T-helper 1 cell treated with Interleukin-12 subunit alpha and Interleukin-12 subunit beta and Interleukin-4 antibody, amounts not matched to agents 30 ng/mL and 1 ng/mL, for 36 hours (primary cell): Measurements from ENCODE around the gene DDX50. TPM values are rescaled to one million over a fixed set of nuclear protein-coding genes. Genes with fewer than 3 reads are reported as not detected.
"Not testable (repeated sequence)": the region's sequence is repeated elsewhere in the genome, so short reads cannot be mapped to it uniquely, and the experiment has no call there.

Experiments
- intact Hi-C: fragments of 100-400 bp; cut with micrococcal nuclease; formaldehyde crosslinking; loops from one replicate; pipeline ENCODE4 v1.15.1; 2024
- total RNA-seq: library from RNA; stranded (reverse); gene quantifications from 2 replicates; pipeline ENCODE4 v1.2.3, GENCODE V29; 2022

Gene DDX50
- total RNA-seq, 1 donor from 2014 or later, result 41.5 TPM

DNA sequence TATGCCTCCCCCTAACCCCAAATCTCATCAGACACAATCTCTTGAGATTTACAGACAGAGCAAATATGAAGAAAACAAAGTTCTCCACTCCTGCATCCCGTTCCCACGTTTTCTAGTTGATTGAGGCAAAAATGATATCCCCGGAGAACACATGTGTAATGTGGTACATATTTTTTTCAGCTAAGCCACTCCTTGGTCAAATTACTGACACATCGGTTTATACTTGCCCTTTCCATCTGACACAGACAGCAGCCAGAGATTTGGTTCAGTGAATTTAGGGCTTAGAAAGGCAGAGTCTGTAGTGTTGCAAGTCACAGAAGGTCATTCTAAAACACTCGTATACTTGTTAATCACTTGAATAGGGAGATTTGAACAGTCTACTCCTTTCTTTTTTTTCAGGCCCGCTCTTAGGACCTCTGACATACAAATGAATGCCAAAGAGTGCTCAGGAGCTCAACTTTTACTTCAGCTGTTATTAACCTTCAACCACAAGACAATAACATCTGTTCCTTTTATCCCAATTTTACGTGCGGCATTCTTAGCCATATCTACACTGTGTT is 1.8 kb upstream of the DDX50 start:
- intact Hi-C loops, result loop anchor here (5.0 kb wide), 1 partner anchor 427 kb away; the partner anchor contains the start of gene DNA2

DNA sequence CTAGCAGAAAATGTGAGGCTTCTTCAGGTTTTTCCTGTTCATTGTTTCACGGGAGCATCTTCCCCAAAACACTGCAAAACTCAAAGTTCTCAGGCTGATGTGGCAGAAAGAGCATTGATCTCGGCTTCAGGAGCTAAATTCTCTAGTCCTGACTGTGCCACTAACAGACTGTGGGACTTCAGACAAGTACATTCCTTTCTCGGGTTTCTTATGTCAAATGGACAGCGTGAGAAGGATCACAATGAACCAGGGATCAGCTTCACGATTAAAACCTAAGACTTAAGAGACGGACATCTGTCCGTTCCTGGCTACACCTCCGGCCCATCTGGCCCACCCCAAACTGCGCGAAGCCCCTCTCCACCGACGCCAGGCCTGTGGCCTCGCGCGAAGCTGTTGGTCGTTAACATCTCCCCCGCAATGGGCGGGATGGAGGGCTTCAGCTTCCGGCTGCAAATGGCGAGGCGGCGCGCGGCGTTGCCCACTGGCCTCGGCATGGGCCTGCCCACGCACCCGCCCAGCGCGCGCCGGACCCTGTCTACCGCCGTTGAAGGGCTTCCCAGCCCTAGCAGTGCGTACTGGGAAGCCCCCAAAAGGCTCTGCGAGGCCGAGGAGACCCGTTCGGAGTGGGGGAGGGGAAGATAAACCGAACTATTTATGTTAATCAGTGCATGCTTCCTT is 549 bp upstream of the DDX50 start:
- intact Hi-C loops, result loop anchor here (1.0 to 10.0 kb wide), 18 partner anchors 56 to 1504 kb away; partner anchors contain the start of genes CCAR1, DDX21, EIF4EBP2 and HERC4

DNA sequence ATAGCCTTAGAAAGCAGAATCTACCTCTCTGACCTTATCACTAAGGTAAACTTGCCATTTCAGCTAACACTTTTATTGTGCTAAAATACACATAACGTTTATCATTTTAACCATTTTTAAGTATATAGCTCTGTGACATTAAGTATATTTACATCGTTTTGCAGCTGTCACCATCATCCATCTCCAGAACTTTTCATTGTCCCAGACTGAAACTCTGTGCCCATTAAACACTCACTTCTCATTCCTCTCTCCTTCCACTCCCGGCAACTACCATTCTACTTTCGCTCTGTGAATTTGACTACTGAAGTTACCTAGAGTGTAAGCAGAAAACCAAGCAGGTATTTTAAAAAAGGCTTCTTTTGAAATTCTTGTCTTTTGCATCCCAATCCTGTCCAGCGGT is 1.3 kb downstream of the DDX50 start:
- intact Hi-C loops, result loop anchor here (10.0 kb wide), 1 partner anchor 1118 kb away; no protein-coding TSS in a partner anchor

DNA sequence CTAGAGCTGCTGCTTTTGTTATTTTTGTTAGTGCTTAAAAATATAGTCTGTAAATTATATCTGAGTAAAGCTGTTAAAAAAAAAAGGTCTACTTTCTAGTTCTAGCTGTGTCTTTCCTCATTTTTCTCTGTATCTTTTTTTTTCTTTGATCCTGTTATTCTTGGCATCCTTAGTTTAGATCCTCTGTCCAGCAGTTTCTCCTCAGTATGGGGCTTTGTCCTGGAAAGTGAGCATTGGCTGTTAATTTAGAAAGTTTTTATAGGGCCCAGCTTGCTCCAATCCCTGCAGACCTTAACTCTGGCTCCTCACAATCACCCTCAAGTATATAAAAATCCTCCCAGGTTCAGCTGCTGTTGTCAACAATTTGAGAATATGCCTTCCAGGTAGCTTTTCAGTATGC is 23.5 kb downstream of the DDX50 start:
- intact Hi-C loops, result no loop called here

DNA sequence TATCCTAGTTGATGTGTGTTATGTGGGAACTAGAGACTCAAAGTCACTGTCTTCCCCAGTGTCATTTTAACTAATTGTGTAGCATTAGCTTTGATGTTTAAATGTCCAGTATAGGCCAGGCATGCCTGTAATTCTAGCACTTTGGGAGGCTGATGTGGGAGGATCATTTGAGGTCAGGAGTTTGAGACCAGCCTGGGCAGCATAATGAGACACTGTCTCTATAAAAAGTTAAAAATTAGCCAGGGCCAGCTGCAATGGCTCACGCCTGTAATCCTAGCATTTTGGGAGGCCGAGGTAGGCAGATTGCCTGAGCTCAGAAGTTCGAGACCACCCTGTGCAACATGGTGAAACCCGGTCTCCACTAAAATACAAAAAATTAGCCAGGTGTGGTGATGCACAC is 24.4 kb downstream of the DDX50 start:
- intact Hi-C loops, result no loop called here

DNA sequence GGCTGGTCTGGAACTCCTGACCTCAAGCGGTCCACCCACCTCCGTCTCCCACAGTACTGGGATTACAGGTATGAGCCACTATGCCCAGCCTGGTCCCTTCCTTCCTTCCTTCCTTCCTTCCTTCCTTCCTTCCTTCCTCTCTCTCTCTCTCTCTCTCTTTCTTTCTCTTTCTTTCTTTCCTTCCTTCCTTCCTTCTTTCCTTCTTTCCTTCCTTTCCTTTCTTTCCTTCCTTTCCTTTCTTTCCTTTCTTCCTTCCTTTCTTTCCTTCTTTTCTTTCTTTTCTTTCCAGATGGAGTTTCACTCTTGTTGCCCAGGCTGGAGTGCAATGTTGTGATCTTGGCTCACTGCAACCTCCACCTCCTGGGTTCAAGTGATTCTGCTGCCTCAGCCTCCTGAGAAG is 28.0 kb downstream of the DDX50 start:
- intact Hi-C loops, result not testable (repeated sequence)

DNA sequence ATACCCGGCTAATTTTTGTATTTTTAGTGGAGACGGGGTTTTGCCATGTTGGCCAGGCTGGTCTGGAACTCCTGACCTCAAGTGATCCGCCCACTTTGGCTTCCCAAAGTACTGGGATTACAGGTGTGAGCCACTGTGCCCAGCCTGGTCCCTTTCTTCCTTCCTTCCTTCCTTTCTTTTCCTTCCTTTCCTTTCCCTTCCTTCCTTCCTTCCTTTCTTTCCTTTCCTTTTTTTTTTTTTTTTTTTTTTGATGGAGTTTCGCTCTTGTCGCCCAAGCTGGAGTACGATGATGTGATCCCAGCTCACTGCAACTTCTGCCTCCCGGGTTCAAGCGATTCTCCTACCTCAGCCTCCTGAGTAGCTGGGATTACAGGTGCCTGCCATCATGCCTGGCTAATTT is 28.8 kb downstream of the DDX50 start:
- intact Hi-C loops, result not testable (repeated sequence)

DNA sequence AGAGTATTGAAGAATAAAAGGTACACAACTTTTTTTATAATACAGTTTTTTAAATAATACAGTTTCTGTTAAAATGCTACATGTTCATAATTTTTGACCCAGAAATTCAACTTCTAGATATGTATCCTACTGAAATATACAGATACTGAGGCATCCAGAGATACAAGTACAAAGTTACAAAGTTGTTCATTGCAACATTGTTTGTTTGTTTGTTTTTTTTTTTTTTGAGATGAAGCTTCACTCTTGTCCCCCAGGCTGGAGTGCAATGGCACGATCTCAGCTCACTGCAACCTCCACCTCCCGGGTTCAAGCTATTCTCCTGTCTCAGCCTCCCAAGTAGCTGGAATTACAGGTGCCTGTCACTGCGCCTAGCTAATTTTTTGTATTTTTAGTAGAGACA is 31.7 kb downstream of the DDX50 start:
- intact Hi-C loops, result not testable (repeated sequence)

DNA sequence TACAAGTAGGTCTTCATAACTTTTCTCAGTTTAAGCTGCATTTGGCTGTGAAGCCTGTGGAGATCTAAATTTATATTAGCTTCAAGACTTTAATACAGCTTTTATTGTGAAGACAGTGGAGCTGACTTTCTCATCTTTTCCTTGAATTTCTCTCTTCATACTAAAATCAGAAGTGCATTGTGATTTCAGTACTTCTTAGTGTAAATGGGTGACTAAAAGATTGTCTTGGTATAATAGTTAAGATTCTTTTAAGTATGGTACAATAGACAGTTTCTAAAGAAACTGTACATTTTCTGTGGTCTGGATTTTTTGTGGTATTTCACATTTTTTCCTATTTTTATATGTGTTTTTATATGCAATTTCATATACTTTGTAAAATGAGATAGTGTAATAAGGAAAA is 33.9 kb downstream of the DDX50 start:
- intact Hi-C loops, result no loop called here

DNA sequence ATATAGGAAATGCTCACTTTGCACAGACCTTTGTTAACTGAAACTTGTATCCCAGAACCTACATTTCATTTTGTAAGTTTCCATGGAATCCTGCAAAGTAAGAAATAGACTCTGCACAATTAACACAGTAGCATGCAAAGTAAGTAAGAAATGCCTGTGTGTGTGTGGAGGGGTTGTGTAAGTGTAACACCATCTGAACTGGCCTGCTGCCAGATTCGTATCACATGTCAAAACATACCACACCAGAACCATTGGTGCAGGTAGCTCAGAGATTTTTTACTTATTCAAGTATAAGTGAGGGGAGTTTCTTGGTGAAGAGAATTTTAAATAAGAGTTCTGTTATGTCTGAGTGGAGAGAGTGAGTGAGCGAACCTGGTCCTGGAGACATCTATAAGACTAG is 37.0 kb downstream of the DDX50 start:
- intact Hi-C loops, result no loop called here

DNA sequence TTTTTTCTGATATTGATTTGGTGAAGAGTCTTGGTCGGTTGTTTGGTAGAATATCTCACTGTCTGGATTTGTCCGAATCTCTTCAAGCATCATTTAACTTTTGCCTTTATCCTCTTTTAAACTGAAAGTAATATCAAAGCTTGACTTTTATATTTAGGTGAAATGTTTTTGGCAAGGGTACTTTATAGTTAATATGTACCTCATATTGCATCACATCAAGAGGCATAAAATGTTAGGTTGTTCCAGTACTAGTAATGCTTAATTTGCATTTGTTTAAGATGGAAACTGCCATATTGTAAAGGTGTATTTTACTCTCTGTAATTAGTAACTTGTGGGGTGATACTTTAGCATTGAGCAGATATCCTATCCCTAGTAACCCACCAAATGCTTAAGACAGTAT is 37.8 kb downstream of the DDX50 start:
- intact Hi-C loops, result no loop called here

DNA sequence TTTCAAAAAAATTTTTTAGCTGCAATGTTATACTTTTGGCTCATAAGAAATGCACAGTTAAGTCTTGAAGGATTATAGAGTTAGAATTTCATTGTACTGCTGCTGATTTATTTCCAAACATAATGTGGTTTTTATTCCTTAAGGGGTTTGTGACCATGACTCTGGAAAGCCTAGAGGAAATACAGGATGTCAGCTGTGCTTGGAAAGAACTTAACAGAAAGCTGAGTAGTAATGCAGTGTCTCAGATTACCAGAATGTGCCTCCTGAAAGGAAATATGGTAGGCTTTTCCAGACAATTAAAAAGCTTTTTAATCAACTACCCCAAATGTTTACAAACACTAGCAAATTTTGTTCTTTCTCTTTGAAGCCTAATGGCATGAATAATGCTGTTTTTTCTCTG is 39.8 kb downstream of the DDX50 start:
- intact Hi-C loops, result not testable (repeated sequence)

DNA sequence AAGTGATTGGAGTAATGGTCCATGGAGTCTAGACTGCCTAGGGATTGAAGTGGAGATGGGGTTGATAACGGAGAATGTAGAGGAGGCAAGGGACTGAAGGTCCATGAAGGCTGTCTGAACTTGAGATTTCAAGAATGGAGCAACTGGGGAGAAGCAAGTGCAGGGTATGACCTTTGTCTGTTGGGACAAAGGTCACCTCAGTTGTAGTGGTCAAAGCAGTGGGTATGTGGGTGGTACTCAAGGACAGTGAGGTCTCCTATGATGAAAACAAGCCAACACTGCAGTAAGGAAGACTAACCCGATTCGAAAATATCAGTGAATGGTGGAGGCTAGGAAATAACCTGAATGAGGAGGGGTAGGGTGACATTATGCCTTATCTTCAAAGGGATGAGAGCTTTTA is 49.5 kb downstream of the DDX50 start:
- intact Hi-C loops, result no loop called here

DNA sequence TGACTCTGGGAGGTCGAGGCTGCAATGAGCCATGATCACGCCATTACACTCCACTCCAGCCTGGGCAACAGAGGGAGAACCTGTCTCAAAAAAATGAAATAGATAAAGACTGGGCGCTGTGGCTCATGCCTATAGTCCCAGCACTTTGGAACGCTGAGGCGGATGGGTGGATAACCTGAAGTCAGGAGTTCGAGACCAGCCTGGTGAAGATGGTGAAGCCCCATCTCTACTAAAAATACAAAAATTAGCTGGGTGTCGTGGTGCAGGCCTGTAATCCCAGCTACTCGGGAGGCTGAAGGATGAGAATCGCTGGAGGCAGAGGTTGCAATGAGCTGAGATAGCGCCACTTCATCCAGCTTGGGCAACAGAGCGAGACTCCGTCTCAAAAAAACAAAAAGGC is 53.8 kb downstream of the DDX50 start:
- intact Hi-C loops, result loop anchor here (1.0 to 5.0 kb wide), 5 partner anchors 168 to 483 kb away; partner anchors contain the start of genes DNA2 and SLC25A16

DNA sequence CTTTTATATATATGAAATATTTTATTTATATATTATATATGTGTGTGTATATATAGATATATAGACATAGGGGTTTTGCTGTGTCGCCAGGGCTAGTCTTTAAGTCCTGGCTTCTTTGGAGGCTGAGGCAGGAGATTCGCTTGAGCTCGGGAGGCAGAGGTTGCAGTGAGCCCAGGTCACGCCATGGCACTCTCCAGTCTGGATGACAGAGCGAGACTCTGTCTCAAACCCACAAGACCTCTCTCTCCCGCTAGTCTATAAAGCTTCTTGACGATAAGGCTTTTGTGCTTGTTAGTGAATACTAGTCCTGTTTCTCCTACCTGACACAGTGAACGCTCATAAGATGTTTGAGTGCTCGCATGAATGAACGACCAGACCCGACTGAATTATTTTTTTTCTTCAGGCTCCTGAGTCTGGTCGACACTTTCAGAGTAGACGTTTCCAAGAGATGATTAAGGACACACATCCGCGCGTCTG is 54.3 kb downstream of the DDX50 start:
- intact Hi-C loops, result loop anchor here (1.0 to 5.0 kb wide), 5 partner anchors 168 to 483 kb away; partner anchors contain the start of genes DNA2 and SLC25A16

DNA sequence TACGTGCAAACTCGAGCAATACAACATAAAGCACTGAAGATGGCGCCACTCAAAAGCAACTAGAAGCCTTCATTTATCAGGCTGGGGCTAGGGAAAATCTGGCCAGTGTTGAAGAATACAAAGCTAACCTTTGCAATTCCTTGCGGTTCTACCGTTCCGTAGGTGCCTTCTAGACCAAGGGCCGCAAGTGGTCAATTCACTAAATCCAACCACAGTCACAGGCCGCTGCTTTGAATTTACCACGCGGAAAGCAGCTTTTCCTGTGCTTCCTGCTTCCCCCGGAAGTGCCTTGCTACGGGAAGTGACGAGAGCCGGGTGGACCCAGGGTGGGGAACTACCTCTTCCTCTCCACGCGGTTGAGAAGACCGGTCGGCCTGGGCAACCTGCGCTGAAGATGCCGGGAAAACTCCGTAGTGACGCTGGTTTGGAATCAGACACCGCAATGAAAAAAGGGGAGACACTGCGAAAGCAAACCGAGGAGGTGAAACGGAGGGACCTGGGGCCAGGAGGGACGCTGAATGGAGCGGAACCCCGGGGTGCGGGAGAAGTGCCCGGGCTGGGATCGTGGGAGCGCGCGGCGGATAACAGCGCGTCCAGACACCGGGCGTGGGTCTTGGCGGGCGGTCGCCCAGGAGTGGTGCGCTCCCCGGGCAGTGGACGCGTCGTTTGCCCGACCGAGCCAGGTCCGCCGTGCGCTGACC is 54.9 kb downstream of the DDX50 start, which contains the start of gene DDX21:
Gene DDX21 (plus strand): TSS at position 339 of the 701 bp plus-strand sequence. CDS start 56 bp downstream, at position 395.
- intact Hi-C loops, result loop anchor here (1.0 to 5.0 kb wide), 10 partner anchors 32 to 625 kb away; partner anchors contain the start of genes DDX50, DNA2, KIFBP and SLC25A16

DNA sequence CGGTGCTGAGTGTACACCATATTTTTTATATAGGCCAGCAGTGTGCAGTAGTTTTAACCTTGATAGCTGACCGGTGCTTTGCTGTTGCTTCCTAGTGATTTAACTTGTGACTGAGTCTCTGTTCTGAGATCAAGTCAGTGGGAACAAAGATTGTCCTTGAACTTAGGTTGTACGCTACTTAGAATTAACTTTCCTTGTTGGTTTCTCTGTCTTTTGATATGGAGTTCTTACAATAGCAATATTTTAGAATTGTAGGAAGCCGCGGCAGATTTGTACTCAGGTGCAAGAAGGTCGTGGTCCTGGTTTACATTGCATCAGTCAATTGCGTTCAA is 56.1 kb downstream of the DDX50 start:
- intact Hi-C loops, result loop anchor here (1.0 to 5.0 kb wide), 7 partner anchors 136 to 626 kb away; partner anchors contain the start of genes CCAR1 and DNA2

DNA sequence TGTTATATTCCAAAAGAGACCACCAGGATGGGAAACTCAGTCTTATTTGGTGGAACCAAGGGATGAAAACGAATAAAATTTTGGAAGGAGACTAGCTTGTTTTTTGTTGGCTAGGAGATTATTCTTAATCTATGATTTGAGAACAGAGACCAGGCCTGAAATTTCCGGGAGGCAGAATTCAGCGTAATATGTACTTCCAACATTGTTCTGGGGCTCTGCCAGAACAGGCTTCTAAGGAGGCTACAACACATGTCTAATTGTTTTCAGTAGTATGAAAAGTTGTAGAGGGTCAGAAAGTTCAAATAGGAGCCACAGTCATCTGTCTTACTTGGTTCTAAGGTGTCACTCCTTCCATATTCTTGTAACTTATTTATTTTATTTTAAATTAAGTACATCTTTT is 56.5 kb downstream of the DDX50 start:
- intact Hi-C loops, result loop anchor here (1.0 to 5.0 kb wide), 8 partner anchors 19 to 627 kb away; partner anchors contain the start of genes CCAR1 and DNA2

DNA sequence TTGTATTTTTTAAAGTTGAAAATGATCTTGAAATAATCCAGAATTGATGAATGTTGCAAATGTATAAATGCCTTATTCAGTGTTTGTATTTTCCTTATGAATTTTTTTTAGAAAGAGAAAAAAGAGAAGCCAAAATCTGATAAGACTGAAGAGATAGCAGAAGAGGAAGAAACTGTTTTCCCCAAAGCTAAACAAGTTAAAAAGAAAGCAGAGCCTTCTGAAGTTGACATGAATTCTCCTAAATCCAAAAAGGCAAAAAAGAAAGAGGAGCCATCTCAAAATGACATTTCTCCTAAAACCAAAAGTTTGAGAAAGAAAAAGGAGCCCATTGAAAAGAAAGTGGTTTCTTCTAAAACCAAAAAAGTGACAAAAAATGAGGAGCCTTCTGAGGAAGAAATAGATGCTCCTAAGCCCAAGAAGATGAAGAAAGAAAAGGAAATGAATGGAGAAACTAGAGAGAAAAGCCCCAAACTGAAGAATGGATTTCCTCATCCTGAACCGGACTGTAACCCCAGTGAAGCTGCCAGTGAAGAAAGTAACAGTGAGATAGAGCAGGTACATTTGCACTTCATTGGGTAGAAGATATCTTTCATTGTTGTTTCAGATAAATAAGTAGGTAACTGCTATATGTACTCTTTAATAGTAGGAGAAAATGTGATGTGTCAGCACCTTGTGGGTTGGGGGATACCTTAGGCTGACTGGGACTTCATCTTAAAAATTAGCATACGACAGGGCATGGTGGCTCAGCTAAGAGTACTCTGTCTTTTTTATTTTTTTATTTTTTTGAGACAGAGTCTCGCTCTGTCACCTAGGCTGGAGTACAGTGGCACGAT is 58.8 kb downstream of the DDX50 start:
- intact Hi-C loops, result loop anchor here (2.0 to 5.0 kb wide), 3 partner anchors 17 to 488 kb away; partner anchors contain the start of gene DNA2

DNA sequence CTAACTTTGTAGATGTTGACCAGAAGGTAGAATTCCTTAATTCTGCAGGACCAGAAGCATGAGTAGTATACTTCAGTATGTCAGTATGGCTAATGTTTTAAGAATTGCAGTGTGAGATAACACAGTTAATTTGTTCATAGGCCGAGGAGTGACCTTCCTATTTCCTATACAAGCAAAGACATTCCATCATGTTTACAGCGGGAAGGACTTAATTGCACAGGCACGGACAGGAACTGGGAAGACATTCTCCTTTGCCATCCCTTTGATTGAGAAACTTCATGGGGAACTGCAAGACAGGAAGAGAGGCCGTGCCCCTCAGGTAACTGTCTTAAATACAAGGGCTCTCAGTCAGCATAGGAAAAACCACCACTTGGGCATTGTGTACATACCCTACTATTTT is 62.0 kb downstream of the DDX50 start:
- intact Hi-C loops, result no loop called here

DNA sequence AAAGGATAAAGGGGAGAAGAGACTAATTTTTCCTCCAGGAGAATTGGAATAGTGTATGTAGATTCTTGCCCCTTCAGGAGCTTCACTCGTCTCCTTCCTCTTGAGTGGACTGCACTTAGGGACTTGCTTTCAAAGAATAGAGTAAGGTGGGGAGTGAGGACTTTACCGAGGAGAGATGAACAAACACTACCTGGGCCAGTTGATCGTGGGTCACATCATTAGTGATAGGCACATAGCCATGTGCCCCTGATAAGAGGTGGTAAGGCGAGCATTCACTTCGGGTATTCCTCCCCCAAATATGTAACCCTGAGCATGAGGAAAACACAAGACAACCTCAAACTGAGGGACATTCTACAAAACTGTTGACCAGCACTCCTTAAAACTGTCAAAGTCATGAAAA is 72.9 kb downstream of the DDX50 start:
- intact Hi-C loops, result no loop called here
